ENCODE measurements around the gene RNF215. TPM values are rescaled to one million over a fixed set of nuclear protein-coding genes. Genes with fewer than 3 reads are reported as not detected.
A peak's percentile ranks its signal among the peaks of the same experiment; 100 is the strongest.

RNF215 gene
- total and polyA plus RNA-seq, 2 of the 13 experiments (the other 11 are each of a cell fraction or from before 2014, with no cell fraction given) = 5.3 to 6.1 TPM

- TF ChIP-seq, protein P1, sequence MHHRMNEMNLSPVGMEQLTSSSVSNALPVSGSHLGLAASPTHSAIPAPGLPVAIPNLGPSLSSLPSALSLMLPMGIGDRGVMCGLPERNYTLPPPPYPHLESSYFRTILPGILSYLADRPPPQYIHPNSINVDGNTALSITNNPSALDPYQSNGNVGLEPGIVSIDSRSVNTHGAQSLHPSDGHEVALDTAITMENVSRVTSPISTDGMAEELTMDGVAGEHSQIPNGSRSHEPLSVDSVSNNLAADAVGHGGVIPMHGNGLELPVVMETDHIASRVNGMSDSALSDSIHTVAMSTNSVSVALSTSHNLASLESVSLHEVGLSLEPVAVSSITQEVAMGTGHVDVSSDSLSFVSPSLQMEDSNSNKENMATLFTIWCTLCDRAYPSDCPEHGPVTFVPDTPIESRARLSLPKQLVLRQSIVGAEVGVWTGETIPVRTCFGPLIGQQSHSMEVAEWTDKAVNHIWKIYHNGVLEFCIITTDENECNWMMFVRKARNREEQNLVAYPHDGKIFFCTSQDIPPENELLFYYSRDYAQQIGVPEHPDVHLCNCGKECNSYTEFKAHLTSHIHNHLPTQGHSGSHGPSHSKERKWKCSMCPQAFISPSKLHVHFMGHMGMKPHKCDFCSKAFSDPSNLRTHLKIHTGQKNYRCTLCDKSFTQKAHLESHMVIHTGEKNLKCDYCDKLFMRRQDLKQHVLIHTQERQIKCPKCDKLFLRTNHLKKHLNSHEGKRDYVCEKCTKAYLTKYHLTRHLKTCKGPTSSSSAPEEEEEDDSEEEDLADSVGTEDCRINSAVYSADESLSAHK (CRISPR knock-in tag; IDR thresholded peaks at IDR 0.05; ENCODE audit: borderline replicate concordance) = no peak
- no peak for TF ChIP-seq RBM22 (optimal IDR thresholded peaks at IDR 0.05; ENCODE audit: low read length)
- peak; percentile 16; the same call in 1 of the 2 replicates for TF ChIP-seq NR2F6 (IDR thresholded peaks at IDR 0.05)
- peak; percentile 26; the same call in 1 of the 2 replicates for TF ChIP-seq NR2F6 (CRISPR knock-in tag; IDR thresholded peaks at IDR 0.05)
- no peak for TF ChIP-seq ZNF232 (CRISPR knock-in tag; IDR thresholded peaks at IDR 0.05; ENCODE audit: borderline replicate concordance)
- no peak for TF ChIP-seq MXD3 (CRISPR knock-in tag; IDR thresholded peaks at IDR 0.05)
- TF ChIP-seq MAX (IDR thresholded peaks at IDR 0.05) = peak; percentile 30; the same call in 1 of the 2 replicates
- TF ChIP-seq ZNF615 (CRISPR knock-in tag; IDR thresholded peaks at IDR 0.05; ENCODE audit: borderline replicate concordance) = no peak
- TF ChIP-seq ZNF660 (CRISPR knock-in tag; IDR thresholded peaks at IDR 0.05; ENCODE audit: borderline replicate concordance, low read depth) = no peak
- TF ChIP-seq, protein P2, sequence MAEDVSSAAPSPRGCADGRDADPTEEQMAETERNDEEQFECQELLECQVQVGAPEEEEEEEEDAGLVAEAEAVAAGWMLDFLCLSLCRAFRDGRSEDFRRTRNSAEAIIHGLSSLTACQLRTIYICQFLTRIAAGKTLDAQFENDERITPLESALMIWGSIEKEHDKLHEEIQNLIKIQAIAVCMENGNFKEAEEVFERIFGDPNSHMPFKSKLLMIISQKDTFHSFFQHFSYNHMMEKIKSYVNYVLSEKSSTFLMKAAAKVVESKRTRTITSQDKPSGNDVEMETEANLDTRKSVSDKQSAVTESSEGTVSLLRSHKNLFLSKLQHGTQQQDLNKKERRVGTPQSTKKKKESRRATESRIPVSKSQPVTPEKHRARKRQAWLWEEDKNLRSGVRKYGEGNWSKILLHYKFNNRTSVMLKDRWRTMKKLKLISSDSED (CRISPR knock-in tag; IDR thresholded peaks at IDR 0.05) = no peak
- TF ChIP-seq, protein P3, sequence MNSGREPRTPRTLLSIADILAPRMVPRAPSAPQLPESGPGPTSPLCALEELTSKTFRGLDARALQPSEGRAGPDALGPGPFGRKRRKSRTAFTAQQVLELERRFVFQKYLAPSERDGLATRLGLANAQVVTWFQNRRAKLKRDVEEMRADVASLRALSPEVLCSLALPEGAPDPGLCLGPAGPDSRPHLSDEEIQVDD (CRISPR knock-in tag; IDR thresholded peaks at IDR 0.05; ENCODE audit: borderline replicate concordance) = no peak
- no peak for TF ChIP-seq HDAC1 (CRISPR knock-in tag; IDR thresholded peaks at IDR 0.05)
- TF ChIP-seq, protein P4, sequence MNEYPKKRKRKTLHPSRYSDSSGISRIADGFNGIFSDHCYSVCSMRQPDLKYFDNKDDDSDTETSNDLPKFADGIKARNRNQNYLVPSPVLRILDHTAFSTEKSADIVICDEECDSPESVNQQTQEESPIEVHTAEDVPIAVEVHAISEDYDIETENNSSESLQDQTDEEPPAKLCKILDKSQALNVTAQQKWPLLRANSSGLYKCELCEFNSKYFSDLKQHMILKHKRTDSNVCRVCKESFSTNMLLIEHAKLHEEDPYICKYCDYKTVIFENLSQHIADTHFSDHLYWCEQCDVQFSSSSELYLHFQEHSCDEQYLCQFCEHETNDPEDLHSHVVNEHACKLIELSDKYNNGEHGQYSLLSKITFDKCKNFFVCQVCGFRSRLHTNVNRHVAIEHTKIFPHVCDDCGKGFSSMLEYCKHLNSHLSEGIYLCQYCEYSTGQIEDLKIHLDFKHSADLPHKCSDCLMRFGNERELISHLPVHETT (CRISPR knock-in tag; conservative IDR thresholded peaks at IDR 0.05) = no peak
- no peak for TF ChIP-seq SMAD1 (CRISPR knock-in tag; IDR thresholded peaks at IDR 0.05; ENCODE audit: borderline replicate concordance, low read depth)
- TF ChIP-seq JUNB (CRISPR knock-in tag; IDR thresholded peaks at IDR 0.05; ENCODE audit: borderline replicate concordance) = no peak; the same call in 1 of the 2 replicates
- no peak; the same call in 1 of the 2 replicates for TF ChIP-seq MED1 (CRISPR knock-in tag; IDR thresholded peaks at IDR 0.05)
- no peak for TF ChIP-seq SP4 (CRISPR knock-in tag; IDR thresholded peaks at IDR 0.05)
- no peak for TF ChIP-seq NCOA2 (CRISPR knock-in tag; IDR thresholded peaks at IDR 0.05)
- TF ChIP-seq ZNF589 (CRISPR knock-in tag; conservative IDR thresholded peaks at IDR 0.05) = no peak
- TF ChIP-seq HES4 (CRISPR knock-in tag; IDR thresholded peaks at IDR 0.05; ENCODE audit: borderline replicate concordance) = no peak
- TF ChIP-seq PRMT3 (CRISPR knock-in tag; IDR thresholded peaks at IDR 0.05; ENCODE audit: borderline replicate concordance, low read depth) = no peak
- no peak for TF ChIP-seq ZNF670 (CRISPR knock-in tag; IDR thresholded peaks at IDR 0.05; ENCODE audit: borderline replicate concordance)
- TF ChIP-seq KDM6A (CRISPR knock-in tag; IDR thresholded peaks at IDR 0.05; ENCODE audit: low read depth) = no peak
- TF ChIP-seq ZNF367 (CRISPR knock-in tag; IDR thresholded peaks at IDR 0.05; ENCODE audit: borderline replicate concordance) = no peak
- TF ChIP-seq ZC3H13 (CRISPR knock-in tag; IDR thresholded peaks at IDR 0.05) = no peak
Observed at GRCh38 chr22:30421695-30422480, 34.7 kb upstream of the RNF215 start (continued).
